ENCODE data around the gene NCOA4. TPM values are rescaled to one million over a fixed set of nuclear protein-coding genes. Genes with fewer than 3 reads are reported as not detected.
A peak's percentile ranks its signal among the peaks of the same experiment; 100 is the strongest.

NCOA4 gene
- total RNA-seq, 6 experiments from 2014 or later, result 130 to 224 (median 201) TPM

- no peaks in the 10 kb centered on the region for H3K27me3 ChIP-seq
- H3K27ac ChIP-seq, result no peak overlapping the region
- 100% methylated on average over 1 of the region's 3 CpGs for whole genome bisulfite sequencing (ENCODE audit: insufficient coverage, low coverage, low lambda C conversion rate, missing lambda C conversion rate)
- intact Hi-C loops (cut with DNase I), result no loop called here
- no peak for ATAC-seq
- H3K4me3 ChIP-seq, result no peak overlapping the region
- H3K36me3 ChIP-seq, result no peaks in the 10 kb centered on the region
- H3K4me1 ChIP-seq, result no peaks in the 10 kb centered on the region
- DNase-seq, result peak in 1 of 3 donors; percentile 12
- H3K9me3 ChIP-seq, result no peaks in the 10 kb centered on the region
- no peak for TF ChIP-seq POLR2A (IDR thresholded peaks at IDR 0.05)
- TF ChIP-seq CTCF (IDR thresholded peaks at IDR 0.05), result no peak
Measured at GRCh38 chr10:46075869-46076268, 45.4 kb upstream of the NCOA4 start.

GRCh38 chr10:46074196-46074946 lies 43.9 kb upstream of the NCOA4 start:
- intact Hi-C loops (cut with DNase I), result no loop called here
- Histone ChIP-seq H3K36me3 (no peaks in the 10 kb centered on the region), H3K27ac (no peak overlapping the region), H3K9me3 (no peaks in the 10 kb centered on the region), H3K4me1 (no peaks in the 10 kb centered on the region), H3K27me3 (no peaks in the 10 kb centered on the region), H3K4me3 (no peak overlapping the region)
- 90% methylated on average over 4 of the region's 4 CpGs for WGBS (ENCODE audit: insufficient coverage, low coverage, low lambda C conversion rate, missing lambda C conversion rate)
- no peak for ATAC-seq
- peak in 1 of 3 donors; percentile 17 for DNase-seq
- no peak for TF ChIP-seq CTCF (IDR thresholded peaks at IDR 0.05)
- no peak for TF ChIP-seq POLR2A (IDR thresholded peaks at IDR 0.05)

DNA sequence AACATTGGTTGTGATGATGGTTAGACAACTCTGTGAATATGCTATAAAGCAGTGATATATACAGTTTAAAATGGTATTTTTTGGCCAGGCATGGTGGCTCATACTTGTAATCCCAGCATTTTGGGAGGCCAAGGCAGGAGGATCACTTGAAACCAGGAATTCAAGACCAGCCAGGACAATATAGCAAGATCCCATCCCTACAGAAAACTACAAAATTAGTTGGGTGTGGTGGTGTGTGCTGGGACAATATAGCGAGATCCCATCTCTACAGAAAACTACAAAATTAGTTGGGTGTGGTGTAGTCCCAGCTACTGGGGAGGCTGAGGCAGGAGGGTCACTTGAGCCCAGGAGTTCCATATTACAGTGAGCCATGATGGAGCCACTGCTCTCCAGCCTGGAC lies 43.1 kb upstream of the NCOA4 start:
- Histone ChIP-seq H3K27ac (no peak overlapping the region), H3K4me3 (no peak overlapping the region), H3K4me1 (no peaks in the 10 kb centered on the region), H3K36me3 (no peaks in the 10 kb centered on the region), H3K27me3 (no peaks in the 10 kb centered on the region), H3K9me3 (no peaks in the 10 kb centered on the region)
- ATAC-seq, result no peak
- WGBS (ENCODE audit: insufficient coverage, low coverage, low lambda C conversion rate, missing lambda C conversion rate), result 100% methylated on average over 1 of the region's 1 CpG
- intact Hi-C loops (cut with DNase I), result no loop called here
- peak in 1 of 3 donors; percentile 11 for DNase-seq
- TF ChIP-seq POLR2A (IDR thresholded peaks at IDR 0.05) (no peak), CTCF (IDR thresholded peaks at IDR 0.05) (no peak)

GRCh38 chr10:46070749-46071148 lies 40.3 kb upstream of the NCOA4 start:
- peak in 1 of 3 donors; percentile 13 for DNase-seq
- no peaks in the 10 kb centered on the region for H3K27me3 ChIP-seq
- intact Hi-C loops (cut with DNase I), result no loop called here
- 77% methylated on average over 6 of the region's 6 CpGs for WGBS (ENCODE audit: insufficient coverage, low coverage, low lambda C conversion rate, missing lambda C conversion rate)
- H3K9me3 ChIP-seq, result no peaks in the 10 kb centered on the region
- ATAC-seq, result no peak
- TF ChIP-seq CTCF (IDR thresholded peaks at IDR 0.05), result no peak
- TF ChIP-seq POLR2A (IDR thresholded peaks at IDR 0.05), result no peak
- H3K36me3 ChIP-seq, result no peaks in the 10 kb centered on the region
- no peaks in the 10 kb centered on the region for H3K4me1 ChIP-seq
- no peak overlapping the region for H3K4me3 ChIP-seq
- H3K27ac ChIP-seq, result no peak overlapping the region

All from right lobe of liver (tissue), 6 donors.